IMR-90 (cell line): ENCODE data around the gene ARHGDIA. TPM values are rescaled to one million over a fixed set of nuclear protein-coding genes. Genes with fewer than 3 reads are reported as not detected.

Experiments used
- ATAC-seq: fragments of 200-7000 bp; cut with Tn5 transposase; 2 replicates; pipeline ENCODE4 v1.9.1; 2020; ENCODE audit warnings: low read depth, mild to moderate bottlenecking, moderate library complexity
- BruUV-seq: library from RNA; stranded (reverse); fragments of 400-500 nt; replicated peaks from 2 replicates; lab custom pipeline; 2021; lab: Mats Ljungman, UMichigan
- CTCF ChIA-PET: fragments of 300-600 bp; formaldehyde crosslinking; extraction: SDS; loops from one replicate; lab custom pipeline; 2021; ENCODE audit warnings: antibody characterized with exemption; lab: Yijun Ruan, JAX
- POLR2A ChIA-PET: fragments of 300-600 bp; sonication (Branson Sonifier 250); formaldehyde crosslinking; loops from one replicate; lab custom pipeline; 2022; ENCODE audit warnings: antibody characterized with exemption; ENCODE audit not compliant: unreplicated experiment; lab: Charles Lee
- DNase-seq: peaks from one replicate; pipeline ENCODE4 v3.0.0; 2013
- H2AFZ ChIP-seq: replicated peaks from 2 replicates; pipeline ENCODE3; 2013; ENCODE audit warnings: low read length, mild to moderate bottlenecking; ENCODE audit not compliant: poor library complexity
- H2AK5ac ChIP-seq: 2 replicates; pipeline ENCODE4 v1.6.1; 2013; ENCODE audit warnings: low read depth, low read length, inconsistent platforms
- H2AK9ac ChIP-seq: replicated peaks from 2 replicates; pipeline ENCODE3; 2013; ENCODE audit warnings: mild to moderate bottlenecking, low read depth, low read length, moderate library complexity; ENCODE audit not compliant: poor library complexity
- H2BK120ac ChIP-seq: 2 replicates; pipeline ENCODE4 v1.6.1; 2013; ENCODE audit warnings: low read depth, low read length, inconsistent platforms
- H2BK15ac ChIP-seq: 3 replicates; pipeline ENCODE4 v1.6.1; 2013; ENCODE audit warnings: low read depth, low read length, inconsistent platforms
- H2BK20ac ChIP-seq: 2 replicates; pipeline ENCODE4 v1.6.1; 2013; ENCODE audit warnings: low read depth, mild to moderate bottlenecking, inconsistent platforms, low read length, moderate library complexity
- H2BK5ac ChIP-seq: 2 replicates; pipeline ENCODE4 v1.6.1; 2013; ENCODE audit warnings: mild to moderate bottlenecking, low read depth, low read length, inconsistent platforms; ENCODE audit not compliant: poor library complexity, severe bottlenecking
- H3K14ac ChIP-seq: replicated peaks from 2 replicates; pipeline ENCODE4 v1.6.1; 2013; ENCODE audit warnings: low read depth, low read length, inconsistent platforms
- H3K18ac ChIP-seq: 2 replicates; pipeline ENCODE4 v1.6.1; 2013; ENCODE audit warnings: low read depth, low read length, control low read depth
- H3K23ac ChIP-seq: 2 replicates; pipeline ENCODE4 v1.6.1; 2013; ENCODE audit warnings: low read depth, low read length, inconsistent platforms
- H3K27ac ChIP-seq: 2 replicates; pipeline ENCODE4 v1.5.1; 2013; ENCODE audit warnings: mild to moderate bottlenecking, control low read depth, low read length; ENCODE audit not compliant: insufficient read depth
- H3K27me3 ChIP-seq: 2 replicates; pipeline ENCODE4 v1.6.1; 2013; ENCODE audit warnings: low read length; ENCODE audit not compliant: control insufficient read depth, insufficient read depth
- H3K36me3 ChIP-seq: 2 replicates; pipeline ENCODE4 v1.6.1; 2013; ENCODE audit warnings: low read length, mixed read lengths; ENCODE audit not compliant: control insufficient read depth, insufficient read depth
- H3K4ac ChIP-seq: 2 replicates; pipeline ENCODE4 v1.6.1; 2013; ENCODE audit warnings: low read depth, low read length, inconsistent platforms
- H3K4me1 ChIP-seq: 2 replicates; pipeline ENCODE4 v1.6.1; 2013; ENCODE audit warnings: low read length, mixed read lengths; ENCODE audit not compliant: control insufficient read depth, insufficient read depth
- H3K4me2 ChIP-seq: 2 replicates; pipeline ENCODE4 v1.6.1; 2013; ENCODE audit warnings: low read depth, mild to moderate bottlenecking, control low read depth, low read length, moderate library complexity
- H3K4me3 ChIP-seq: 2 replicates; pipeline ENCODE4 v1.5.1; 2013; ENCODE audit warnings: low read depth, mild to moderate bottlenecking, control low read depth, low read length, moderate library complexity; ENCODE audit not compliant: insufficient read depth
- H3K56ac ChIP-seq: 2 replicates; pipeline ENCODE4 v1.6.1; 2013; ENCODE audit warnings: low read length, inconsistent platforms; ENCODE audit not compliant: insufficient read depth; ENCODE audit errors: extremely low read depth
- H3K79me1 ChIP-seq, 2 experiments: 2 replicates each; pipeline ENCODE4 v1.6.1; 2013; ENCODE audit warnings: low read length in 2 of 2, inconsistent platforms in 1 of 2, low read depth in 1 of 2
- H3K9ac ChIP-seq: 2 replicates; pipeline ENCODE4 v1.6.1; 2013; ENCODE audit warnings: low read depth, low read length, control low read depth
- H3K9me1 ChIP-seq: 2 replicates; pipeline ENCODE4 v1.6.1; 2013; ENCODE audit warnings: low read length, inconsistent platforms; ENCODE audit not compliant: insufficient read depth
- H3K9me3 ChIP-seq: 2 replicates; pipeline ENCODE4 v1.6.1; 2013; ENCODE audit warnings: low read length; ENCODE audit not compliant: control insufficient read depth, insufficient read depth
- H4K20me1 ChIP-seq: 2 replicates; pipeline ENCODE4 v1.6.1; 2013; ENCODE audit warnings: low read length, inconsistent platforms; ENCODE audit not compliant: insufficient read depth
- H4K5ac ChIP-seq: 2 replicates; pipeline ENCODE4 v1.6.1; 2013; ENCODE audit warnings: mild to moderate bottlenecking, low read depth, low read length, control low read depth
- H4K8ac ChIP-seq, 2 experiments: 2 replicates each; pipeline ENCODE4 v1.6.1; 2013; ENCODE audit warnings: low read depth in 2 of 2, low read length in 2 of 2, control low read depth in 1 of 2, inconsistent platforms in 1 of 2
- H4K91ac ChIP-seq: 2 replicates; pipeline ENCODE4 v1.6.1; 2013; ENCODE audit warnings: low read depth, low read length, inconsistent platforms; ENCODE audit not compliant: insufficient read depth
- BHLHE40 ChIP-seq: fragments of 150-350 bp; IDR thresholded peaks from 2 replicates; pipeline ENCODE4 v1.6.1; 2016; ENCODE audit warnings: mild to moderate bottlenecking, low read depth, low read length
- CEBPB ChIP-seq: IDR thresholded peaks from 2 replicates; pipeline ENCODE4 v1.6.1; 2012; ENCODE audit warnings: low read depth, low read length, improper control_type of control experiment
- ELK1 ChIP-seq: fragments of 150-350 bp; IDR thresholded peaks from 2 replicates; pipeline ENCODE4 v1.6.1; 2016; ENCODE audit warnings: low read depth, mild to moderate bottlenecking, low read length, moderate library complexity, borderline replicate concordance
- FOS ChIP-seq: fragments of 150-350 bp; IDR thresholded peaks from 2 replicates; pipeline ENCODE4 v1.6.1; 2016; ENCODE audit warnings: low read depth, low read length
- MAFK ChIP-seq: IDR thresholded peaks from 2 replicates; pipeline ENCODE4 v1.6.1; 2012; ENCODE audit warnings: low read depth, low read length, improper control_type of control experiment
- MAZ ChIP-seq: IDR thresholded peaks from 2 replicates; pipeline ENCODE4 v1.6.1; 2012; ENCODE audit warnings: low read depth, mild to moderate bottlenecking, low read length, improper control_type of control experiment, moderate library complexity, borderline replicate concordance
- NFE2L2 ChIP-seq: fragments of 150-350 bp; IDR thresholded peaks from 2 replicates; pipeline ENCODE4 v1.6.1; 2016; ENCODE audit warnings: low read depth, mild to moderate bottlenecking, low read length
- POLR2A ChIP-seq: IDR thresholded peaks from 2 replicates; pipeline ENCODE4 v1.6.1; 2012; ENCODE audit warnings: mild to moderate bottlenecking, low read depth, low read length
- RAD21 ChIP-seq: IDR thresholded peaks from 2 replicates; pipeline ENCODE4 v1.6.1; 2012; ENCODE audit warnings: low read length, improper control_type of control experiment
- RCOR1 ChIP-seq: IDR thresholded peaks from 2 replicates; pipeline ENCODE4 v1.6.1; 2012; ENCODE audit warnings: mild to moderate bottlenecking, low read length, improper control_type of control experiment; ENCODE audit not compliant: insufficient replicate concordance
- RFX5 ChIP-seq: IDR thresholded peaks from 2 replicates; pipeline ENCODE4 v1.8.0; 2012; ENCODE audit warnings: low read depth, mild to moderate bottlenecking, low read length, moderate library complexity
- SMC3 ChIP-seq: fragments of 150-350 bp; IDR thresholded peaks from 2 replicates; pipeline ENCODE4 v1.6.1; 2016; ENCODE audit warnings: low read depth, mild to moderate bottlenecking, antibody characterized with exemption, low read length, moderate library complexity
- USF2 ChIP-seq: fragments of 150-350 bp; IDR thresholded peaks from 2 replicates; pipeline ENCODE4 v1.6.1; 2017; ENCODE audit warnings: mild to moderate bottlenecking, antibody characterized with exemption, low read length, low read depth
- WGBS, 2 experiments: methylation state at CpG; one replicate each; pipeline versions ENCODE4 v1.1.5 to v1.1.7; 2013; ENCODE audit warnings: missing lambda C conversion rate in 2 of 2; ENCODE audit not compliant: insufficient read length in 1 of 2; ENCODE audit errors: extremely low coverage in 2 of 2; 5-methylcytosine and 5-hydroxymethylcytosine counted together
- dilution Hi-C: fragments of 300-500 bp; cut with HindIII; formaldehyde crosslinking; loops from one replicate; pipeline ENCODE4 v1.14.3; 2018; ENCODE audit warnings: low sequenced_read_pairs; ENCODE audit not compliant: unreplicated experiment
- in situ Hi-C: fragments of 300-500 bp; cut with MboI; formaldehyde crosslinking; loops from 3 replicates; pipeline ENCODE4 v1.14.3; 2019; ENCODE audit warnings: low sequenced_read_pairs, inconsistent platforms, mixed read lengths
- intact Hi-C: fragments of 100-400 bp; cut with micrococcal nuclease; formaldehyde crosslinking; loops from 2 replicates; pipeline ENCODE4 v1.10.0; 2022
- polyA plus RNA-seq, 3 experiments: library from polyadenylated mRNA; depleted of rRNA; stranded (reverse); fragments of >200 nt; gene quantifications; 2 replicates each; pipeline ENCODE4 v1.2.3, GENCODE V29; 2012; ENCODE audit warnings: low replicate concordance in 1 of 3
- total RNA-seq: library from RNA; depleted of rRNA; stranded (reverse); fragments of >200 nt; gene quantifications from 2 replicates; pipeline ENCODE4 v1.2.3, GENCODE V29; 2012

The ARHGDIA gene
- total and polyA plus RNA-seq, 2 of the 4 experiments (the other 2 are of a cell fraction) = 62.7 to 362 TPM

DNA sequence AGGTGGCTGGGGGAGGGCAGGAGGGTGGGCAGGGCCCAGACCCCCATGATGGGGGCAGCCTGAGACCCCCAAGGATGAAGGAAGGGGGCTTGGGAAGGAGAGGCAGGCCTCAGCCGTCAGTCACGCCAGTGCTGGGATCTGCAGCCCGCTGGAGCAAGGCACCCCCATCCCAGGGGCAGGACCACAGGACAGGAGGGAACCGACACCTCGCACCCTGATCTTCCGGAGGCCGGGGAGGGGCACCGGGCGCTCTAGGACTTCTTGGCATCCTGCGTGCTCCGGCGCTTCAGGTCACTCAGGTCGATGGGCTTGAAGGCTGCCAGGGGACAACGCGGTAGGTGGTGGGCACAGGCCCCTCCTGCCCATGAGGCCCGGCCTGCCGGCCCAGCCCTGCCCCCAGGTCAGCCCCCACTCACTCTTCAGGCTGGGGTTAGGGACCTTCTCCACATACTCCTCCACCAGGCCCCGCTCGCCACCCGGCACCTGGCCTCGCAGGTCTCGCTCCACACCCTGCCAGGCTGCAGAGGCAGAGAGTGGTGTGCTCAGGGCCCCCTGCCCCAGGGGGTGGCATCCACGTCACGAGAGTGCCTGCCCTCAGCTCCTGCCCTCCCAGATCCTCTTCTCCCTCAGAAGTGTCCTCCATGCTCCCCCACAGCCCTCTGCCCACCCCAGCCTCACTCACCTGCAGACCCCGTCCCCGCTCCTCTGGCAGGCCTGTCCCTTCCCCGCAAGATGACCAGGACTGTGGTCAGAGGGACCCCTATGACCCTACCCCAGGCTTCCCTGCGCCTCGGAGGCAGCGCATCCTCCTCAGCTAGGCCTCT is 47.9 kb downstream of the ARHGDIA start:
- H3K9ac ChIP-seq = no peak overlapping the region
- intact Hi-C loops (no loop called here), in situ Hi-C loops (no loop called here), dilution Hi-C loops (no loop called here)
- no peak overlapping the region for H2BK20ac ChIP-seq
- ChIA-PET POLR2A (no interaction called here), CTCF (no interaction called here)
- H4K8ac ChIP-seq = no peak overlapping the region
- H4K91ac ChIP-seq = no peak overlapping the region
- H3K79me1 ChIP-seq = peaks cover 4 to 27% of the 10 kb centered on the region in 2 experiments; a peak in 3 of 4 replicates
- peaks cover 14% of the 10 kb centered on the region for H3K36me3 ChIP-seq
- no peak overlapping the region for H3K56ac ChIP-seq
- no peak for DNase-seq
- H3K27ac ChIP-seq = no peak overlapping the region
- no peaks in the 10 kb centered on the region for H3K4me1 ChIP-seq
- H2BK120ac ChIP-seq = no peak overlapping the region
- no peak overlapping the region for H4K5ac ChIP-seq
- H3K9me3 ChIP-seq = no peaks in the 10 kb centered on the region
- peaks cover 32% of the 10 kb centered on the region for H4K20me1 ChIP-seq
- no peak overlapping the region for H3K23ac ChIP-seq
- H2AFZ ChIP-seq = no peak overlapping the region
- H3K4ac ChIP-seq = no peak overlapping the region
- H3K9me1 ChIP-seq = peaks cover 11% of the 10 kb centered on the region
- 92% methylated on average over 13 of the region's 30 CpGs; no CpG with 5 or more reads in 1 of the 2 experiments for WGBS, 2 experiments
- no peak overlapping the region for H2BK15ac ChIP-seq
- H2BK5ac ChIP-seq = no peak overlapping the region
- H3K4me2 ChIP-seq = no peak overlapping the region
- no peak overlapping the region for H3K4me3 ChIP-seq
- no peak for ATAC-seq
- no peak overlapping the region for H2AK5ac ChIP-seq
- no peak overlapping the region for H3K14ac ChIP-seq
- H2AK9ac ChIP-seq = no peak overlapping the region
- BruUV-seq = no TSS peak
- no peaks in the 10 kb centered on the region for H3K27me3 ChIP-seq
- H3K18ac ChIP-seq = no peak overlapping the region
- TF ChIP-seq MAFK (no peak), MAZ (no peak), FOS (no peak), BHLHE40 (no peak), NFE2L2 (no peak), RCOR1 (no peak), ELK1 (no peak), POLR2A (no peak), SMC3 (no peak), RFX5 (no peak), RAD21 (no peak), USF2 (no peak), CEBPB (no peak)
